GM12878 (cell line): ENCODE results near the gene LRRC3B. TPM values are rescaled to one million over a fixed set of nuclear protein-coding genes. Genes with fewer than 3 reads are reported as not detected.

ENCODE experiments used
- ATAC-seq: fragments of 200-7000 bp; cut with Tn5 transposase; 3 replicates; pipeline ENCODE4 v1.9.1; 2020; ENCODE audit warnings: mild to moderate bottlenecking, moderate library complexity
- BruUV-seq: library from RNA; stranded (reverse); fragments of 400-500 nt; replicated peaks from 2 replicates; lab custom pipeline; 2021; lab: Mats Ljungman, UMichigan
- CTCF ChIA-PET: fragments of 300-600 bp; sonication (Branson Sonifier 250); formaldehyde crosslinking; extraction: SDS; loops from one replicate; lab custom pipeline; 2021; ENCODE audit warnings: inconsistent platforms; lab: Yijun Ruan, JAX
- POLR2A ChIA-PET: fragments of 350-600 bp; formaldehyde crosslinking; extraction: SDS; loops from one replicate; lab custom pipeline; 2021; ENCODE audit warnings: inconsistent platforms; lab: Charles Lee
- RAD21 ChIA-PET: fragments of 300-600 bp; sonication (Branson Sonifier 250); formaldehyde crosslinking; loops from one replicate; lab custom pipeline; 2023; ENCODE audit warnings: antibody characterized with exemption; ENCODE audit not compliant: unreplicated experiment; lab: Charles Lee
- SMC1A ChIA-PET: fragments of 300-600 bp; sonication (Branson Sonifier 250); formaldehyde crosslinking; loops from one replicate; lab custom pipeline; 2023; ENCODE audit not compliant: unreplicated experiment, uncharacterized antibody; lab: Charles Lee
- DNase-seq: peaks from one replicate; pipeline ENCODE4 v3.0.0-alpha.2; 2011; ENCODE audit warnings: low read depth, low spot score
- FAIRE-seq: peaks from 3 replicates; lab custom pipeline; 2011; peaks lifted over from hg19 to GRCh38; lab: Jason Lieb, UNC
- H2AFZ ChIP-seq: 2 replicates; pipeline ENCODE4 v1.6.0; 2011; ENCODE audit warnings: low read depth, low read length, control low read depth; ENCODE audit not compliant: control insufficient read depth
- H3K27ac ChIP-seq: 2 replicates; pipeline ENCODE4 v1.5.1; 2011; ENCODE audit warnings: control low read depth; ENCODE audit not compliant: control insufficient read depth, insufficient read depth
- H3K27me3 ChIP-seq, 2 experiments: replicated peaks in 1 of 2; 2 replicates each; pipeline versions ENCODE4 v1.6.0 to v1.6.1; 2011; ENCODE audit warnings: low read length in 1 of 2; ENCODE audit not compliant: control insufficient read depth in 2 of 2, insufficient read depth in 2 of 2
- H3K36me3 ChIP-seq, 2 experiments: 2 replicates each; pipeline ENCODE4 v1.5.1; 2011; ENCODE audit warnings: low read length in 1 of 2; ENCODE audit not compliant: control insufficient read depth in 2 of 2, insufficient read depth in 2 of 2
- H3K4me1 ChIP-seq: 2 replicates; pipeline ENCODE4 v1.6.1; 2011; ENCODE audit warnings: mild to moderate bottlenecking, low read length, moderate library complexity, mixed read lengths; ENCODE audit not compliant: control insufficient read depth, insufficient read depth
- H3K4me2 ChIP-seq: 2 replicates; pipeline ENCODE4 v1.6.0; 2011; ENCODE audit warnings: control low read depth; ENCODE audit not compliant: control insufficient read depth, insufficient read depth
- H3K4me3 ChIP-seq: fragments of 200-600 bp; sonication (generic); 2 replicates; pipeline ENCODE4 v1.5.1; 2016
- H3K79me2 ChIP-seq: 2 replicates; pipeline ENCODE4 v1.6.0; 2011; ENCODE audit warnings: low read length; ENCODE audit not compliant: control insufficient read depth, insufficient read depth
- H3K9ac ChIP-seq: 2 replicates; pipeline ENCODE4 v1.8.0; 2011; ENCODE audit warnings: low read length, control low read depth, mixed read lengths; ENCODE audit not compliant: control insufficient read depth, insufficient read depth
- H3K9me3 ChIP-seq: replicated peaks from 3 replicates; pipeline ENCODE4 v1.5.1; 2011; ENCODE audit warnings: mild to moderate bottlenecking, low read length; ENCODE audit not compliant: control insufficient read depth, insufficient read depth
- H4K20me1 ChIP-seq: 2 replicates; pipeline ENCODE4 v1.6.0; 2011; ENCODE audit not compliant: control insufficient read depth, insufficient read depth
- CREB1 ChIP-seq: IDR thresholded peaks from 2 replicates; pipeline ENCODE4 v1.6.1; 2012; ENCODE audit warnings: low read depth, mild to moderate bottlenecking, inconsistent platforms
- E2F8 ChIP-seq: fragments of 450-650 bp; IDR thresholded peaks from 2 replicates; pipeline ENCODE4 v1.6.1; 2018; ENCODE audit warnings: mild to moderate bottlenecking, low read depth, moderate library complexity; ENCODE audit not compliant: partially characterized antibody
- ETV6 ChIP-seq, 2 experiments: fragments of 450-650 bp in 1 of 2; IDR thresholded peaks in 1 of 2; conservative IDR thresholded peaks in 1 of 2; 2 replicates each; pipeline ENCODE4 v1.6.1; 2014; ENCODE audit warnings: antibody characterized with exemption in 1 of 2, borderline replicate concordance in 1 of 2, low read depth in 1 of 2, mild to moderate bottlenecking in 1 of 2, moderate library complexity in 1 of 2
- IRF3 ChIP-seq: fragments of 450-650 bp; IDR thresholded peaks from 2 replicates; pipeline ENCODE4 v1.6.1; 2014; ENCODE audit warnings: mild to moderate bottlenecking
- KAT2A ChIP-seq: conservative IDR thresholded peaks from 2 replicates; pipeline ENCODE4 v1.6.1; 2011; ENCODE audit warnings: low read depth, low read length; ENCODE audit not compliant: control insufficient read depth
- KLF5 ChIP-seq: fragments of 450-650 bp; IDR thresholded peaks from 2 replicates; pipeline ENCODE4 v1.6.1; 2014; ENCODE audit warnings: mild to moderate bottlenecking; ENCODE audit not compliant: partially characterized antibody
- NRF1 ChIP-seq: conservative IDR thresholded peaks from 2 replicates; pipeline ENCODE4 v1.6.1; 2011; ENCODE audit warnings: mild to moderate bottlenecking, low read depth, low read length, improper control_type of control experiment
- RCOR1 ChIP-seq: conservative IDR thresholded peaks from 2 replicates; pipeline ENCODE4 v1.6.1; 2012; ENCODE audit warnings: low read depth, low read length, improper control_type of control experiment
- SIX5 ChIP-seq: IDR thresholded peaks from 2 replicates; pipeline ENCODE4 v1.6.1; 2011; ENCODE audit warnings: mild to moderate bottlenecking, low read depth, low read length, moderate library complexity; ENCODE audit not compliant: severe bottlenecking
- SMAD1 ChIP-seq: fragments of 450-650 bp; IDR thresholded peaks from 2 replicates; pipeline ENCODE4 v1.6.1; 2018; ENCODE audit warnings: mild to moderate bottlenecking, low read depth; ENCODE audit not compliant: partially characterized antibody
- SMC3 ChIP-seq: IDR thresholded peaks from 2 replicates; pipeline ENCODE4 v1.6.1; 2011; ENCODE audit warnings: low read length, improper control_type of control experiment, borderline replicate concordance
- SUZ12 ChIP-seq: fragments of 200-600 bp; sonication (generic); IDR thresholded peaks from one replicate; pipeline ENCODE4 v1.6.1; 2018; ENCODE audit warnings: antibody characterized with exemption, mild to moderate bottlenecking; ENCODE audit not compliant: unreplicated experiment
- WRNIP1 ChIP-seq: IDR thresholded peaks from 2 replicates; pipeline ENCODE4 v1.6.1; 2011; ENCODE audit warnings: low read depth, low read length, improper control_type of control experiment, borderline replicate concordance
- YBX1 ChIP-seq: fragments of 450-650 bp; IDR thresholded peaks from 2 replicates; pipeline ENCODE4 v1.6.1; 2016; ENCODE audit warnings: antibody characterized with exemption
- ZBTB4 ChIP-seq: fragments of 450-650 bp; formaldehyde crosslinking; IDR thresholded peaks from 2 replicates; pipeline ENCODE4 v1.4.0; 2022; ENCODE audit warnings: mild to moderate bottlenecking, moderate library complexity
- ZNF217 ChIP-seq: fragments of 450-650 bp; IDR thresholded peaks from 2 replicates; pipeline ENCODE4 v1.6.1; 2017; ENCODE audit warnings: antibody characterized with exemption, mild to moderate bottlenecking
- WGBS: methylation state at CpG from one replicate; pipeline ENCODE4 v1.1.6; 2016; ENCODE audit warnings: low lambda C conversion rate; ENCODE audit not compliant: insufficient replicate concordance, insufficient coverage; ENCODE audit errors: missing lambda C conversion rate; 5-methylcytosine and 5-hydroxymethylcytosine counted together
- in situ Hi-C: fragments of 300-500 bp; cut with MboI; formaldehyde crosslinking; loops from 9 replicates; pipeline ENCODE4 v1.14.3; 2018; ENCODE audit warnings: mixed read lengths
- intact Hi-C: fragments of 100-400 bp; cut with micrococcal nuclease; formaldehyde crosslinking; loops from one replicate; pipeline ENCODE4 v1.14.2; 2022; ENCODE audit not compliant: unreplicated experiment
- polyA plus RNA-seq, 11 experiments: library from polyadenylated mRNA; depleted of rRNA in 4 of 11; unstranded in 6 of 11; stranded (reverse) in 5 of 11; fragments of >200 nt; fragmentation: Nextera tagmentation in 4 of 11; fragmentation: Illumina TruSeq in 1 of 11; extraction: Ambion mirVana in 4 of 11; extraction: Trizol in 1 of 11; gene quantifications; 1 replicate in 1 of 11; 2 replicates in 10 of 11; pipeline versions ENCODE4 v1.2.1 to v1.2.3, GENCODE V29; 2011 to 2016; ENCODE audit warnings: inconsistent platforms in 2 of 11, missing spikeins in 2 of 11, low read depth in 1 of 11
- total RNA-seq, 4 experiments: library from RNA; depleted of rRNA in 3 of 4; stranded (reverse); fragments of >200 nt in 3 of 4; fragmentation: Illumina TruSeq in 1 of 4; extraction: Trizol in 1 of 4; gene quantifications; 2 replicates each; pipeline versions ENCODE4 v1.2.1 to v1.2.3, GENCODE V29; 2013 to 2021

The LRRC3B gene
- total and polyA plus RNA-seq, 10 of the 15 experiments (the other 5 are each of a cell fraction or from before 2014, with no cell fraction given), result not detected

GRCh38 chr3:26718315-26718714 lies 95.7 kb downstream of the LRRC3B start (continued):
- TF ChIP-seq KAT2A (no peak), ETV6 (conservative IDR thresholded peaks at IDR 0.05 in 1 of 2, IDR thresholded peaks at IDR 0.05 in 1 of 2; ENCODE audit: borderline replicate concordance in 1 of 2, low read depth in 1 of 2) (no peak), CREB1 (no peak), YBX1 (no peak), E2F8 (no peak)
- TF ChIP-seq, all 136 proteins: peak for 0

GRCh38 chr3:26719134-26719533 lies 96.6 kb downstream of the LRRC3B start:
- BruUV-seq, result no TSS peak
- 58% methylated on average over 4 of the region's 4 CpGs for WGBS
- Histone ChIP-seq H3K9me3 (no peaks in the 10 kb centered on the region; the same call in 2 of the 3 replicates), H3K4me1 (no peaks in the 10 kb centered on the region), H3K4me3 (no peak overlapping the region), H2AFZ (no peak overlapping the region), H4K20me1 (no peaks in the 10 kb centered on the region), H3K27me3 (no peaks in the 10 kb centered on the region), H3K79me2 (no peaks in the 10 kb centered on the region), H3K4me2 (no peak overlapping the region), H3K9ac (no peak overlapping the region), H3K36me3 (no peaks in the 10 kb centered on the region), H3K27ac (no peak overlapping the region)
- SMC1A ChIA-PET, result interaction anchor here (0.9 kb wide), 1 partner anchor 8 kb away, joined by 3 read pairs; no protein-coding TSS in a partner anchor
- POLR2A ChIA-PET, result no interaction called here
- DNase-seq (no peak), FAIRE-seq (no peak), ATAC-seq (no peak)
- RAD21 ChIA-PET, result no interaction called here
- intact Hi-C loops, result loop anchor here (10.0 kb wide), 1 partner anchor 814 kb away; no protein-coding TSS in a partner anchor
- in situ Hi-C loops, result no loop called here
- CTCF ChIA-PET, result interaction anchor here (1.8 kb wide), 1 partner anchor 8 kb away, joined by 5 read pairs; no protein-coding TSS in a partner anchor
- TF ChIP-seq SMAD1 (no peak), SUZ12 (no peak), NRF1 (no peak), RCOR1 (no peak), SIX5 (no peak), ZBTB4 (CRISPR knock-in tag) (no peak), KLF5 (no peak), WRNIP1 (no peak), SMC3 (no peak), IRF3 (no peak), ZNF217 (no peak)
